ENCODE measurements around the gene NRARP.

Gene NRARP

DNA sequence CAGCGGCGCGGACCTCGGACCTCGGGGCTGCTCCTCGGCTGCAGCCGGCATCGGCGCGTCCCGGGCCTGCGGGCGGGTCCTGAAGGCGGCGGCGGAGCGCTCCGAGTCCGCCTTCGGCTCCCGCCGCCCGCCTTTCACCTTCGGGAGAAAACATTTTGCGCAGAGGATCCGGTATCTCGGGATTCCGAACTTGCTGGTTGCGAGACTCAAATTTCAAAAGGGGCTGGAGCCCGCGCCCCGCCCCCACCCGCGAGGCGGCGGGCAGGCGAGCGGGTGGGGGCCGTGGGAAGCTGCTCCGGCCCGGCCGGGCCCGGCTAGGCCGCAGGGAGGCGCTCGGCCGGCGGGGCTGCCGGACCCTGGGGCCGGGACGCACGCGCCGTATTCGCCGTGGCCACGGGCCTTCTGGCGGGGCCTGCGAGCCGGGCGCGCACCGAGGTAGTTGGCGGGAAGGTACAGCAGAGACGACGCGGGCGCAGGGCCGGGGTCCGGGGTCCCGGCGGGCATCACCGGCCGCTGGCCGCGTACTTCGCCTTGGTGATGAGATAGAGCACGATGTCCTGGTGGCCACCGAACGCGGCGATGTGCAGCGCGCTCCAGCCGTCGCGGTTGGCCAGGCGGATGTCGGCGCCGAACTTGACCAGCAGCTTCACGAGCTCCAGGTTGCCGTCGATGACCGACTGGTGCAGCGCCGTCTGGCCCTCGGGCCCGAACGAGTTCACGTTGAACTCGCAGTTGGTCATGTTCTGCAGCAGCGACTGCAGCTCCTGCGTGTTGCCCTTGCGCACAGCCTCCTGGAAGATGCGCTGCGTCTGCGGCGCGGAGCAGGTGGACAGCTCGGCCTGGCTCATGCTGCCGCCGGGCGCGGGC, 757 bp downstream of the NRARP start (continued):
- no peak for TF ChIP-seq SETDB1 (IDR thresholded peaks at IDR 0.05; ENCODE audit: insufficient read length, low read length)
- TF ChIP-seq ZSCAN18 (tag by site-specific recombination; IDR thresholded peaks at IDR 0.05) = no peak
- TF ChIP-seq ZNF664 (tag by site-specific recombination; IDR thresholded peaks at IDR 0.05) = no peak
- TF ChIP-seq ZNF223 (tag by site-specific recombination; IDR thresholded peaks at IDR 0.05) = no peak
- no peak for TF ChIP-seq ZNF175 (tag by site-specific recombination; IDR thresholded peaks at IDR 0.05)
- TF ChIP-seq ZNF610 (tag by site-specific recombination; IDR thresholded peaks at IDR 0.05; ENCODE audit: borderline replicate concordance) = no peak
- 0 out of 2 replicates have a peak, but pooled peaks have one; percentile 29 for TF ChIP-seq ZNF423 (tag by site-specific recombination; IDR thresholded peaks at IDR 0.05)
- TF ChIP-seq ZNF350 (tag by site-specific recombination; IDR thresholded peaks at IDR 0.05) = no peak
- 0 out of 2 replicates have a peak, but pooled peaks have one; percentile 72 for TF ChIP-seq HOXC10 (CRISPR knock-in tag; IDR thresholded peaks at IDR 0.05)
- TF ChIP-seq ZNF529 (tag by site-specific recombination; IDR thresholded peaks at IDR 0.05; ENCODE audit: insufficient replicate concordance) = no peak
- TF ChIP-seq ZFP69B (tag by site-specific recombination; IDR thresholded peaks at IDR 0.05) = peak; percentile 74; the same call in 1 of the 2 replicates
- no peak for TF ChIP-seq OSR2 (tag by site-specific recombination; IDR thresholded peaks at IDR 0.05)
- TF ChIP-seq GLIS1 (tag by site-specific recombination; IDR thresholded peaks at IDR 0.05) = peak; percentile 18
- TF ChIP-seq ZNF837 (tag by site-specific recombination; IDR thresholded peaks at IDR 0.05) = peak; percentile 95
- TF ChIP-seq ZBTB48 (tag by site-specific recombination; IDR thresholded peaks at IDR 0.05) = peak; percentile 76
- TF ChIP-seq ZNF513 (tag by site-specific recombination; IDR thresholded peaks at IDR 0.05) = no peak
- TF ChIP-seq, protein P1, sequence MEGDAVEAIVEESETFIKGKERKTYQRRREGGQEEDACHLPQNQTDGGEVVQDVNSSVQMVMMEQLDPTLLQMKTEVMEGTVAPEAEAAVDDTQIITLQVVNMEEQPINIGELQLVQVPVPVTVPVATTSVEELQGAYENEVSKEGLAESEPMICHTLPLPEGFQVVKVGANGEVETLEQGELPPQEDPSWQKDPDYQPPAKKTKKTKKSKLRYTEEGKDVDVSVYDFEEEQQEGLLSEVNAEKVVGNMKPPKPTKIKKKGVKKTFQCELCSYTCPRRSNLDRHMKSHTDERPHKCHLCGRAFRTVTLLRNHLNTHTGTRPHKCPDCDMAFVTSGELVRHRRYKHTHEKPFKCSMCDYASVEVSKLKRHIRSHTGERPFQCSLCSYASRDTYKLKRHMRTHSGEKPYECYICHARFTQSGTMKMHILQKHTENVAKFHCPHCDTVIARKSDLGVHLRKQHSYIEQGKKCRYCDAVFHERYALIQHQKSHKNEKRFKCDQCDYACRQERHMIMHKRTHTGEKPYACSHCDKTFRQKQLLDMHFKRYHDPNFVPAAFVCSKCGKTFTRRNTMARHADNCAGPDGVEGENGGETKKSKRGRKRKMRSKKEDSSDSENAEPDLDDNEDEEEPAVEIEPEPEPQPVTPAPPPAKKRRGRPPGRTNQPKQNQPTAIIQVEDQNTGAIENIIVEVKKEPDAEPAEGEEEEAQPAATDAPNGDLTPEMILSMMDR (tag by site-specific recombination; IDR thresholded peaks at IDR 0.05) = peak; percentile 60
- TF ChIP-seq OVOL3 (tag by site-specific recombination; IDR thresholded peaks at IDR 0.05) = no peak
- TF ChIP-seq, protein P2, sequence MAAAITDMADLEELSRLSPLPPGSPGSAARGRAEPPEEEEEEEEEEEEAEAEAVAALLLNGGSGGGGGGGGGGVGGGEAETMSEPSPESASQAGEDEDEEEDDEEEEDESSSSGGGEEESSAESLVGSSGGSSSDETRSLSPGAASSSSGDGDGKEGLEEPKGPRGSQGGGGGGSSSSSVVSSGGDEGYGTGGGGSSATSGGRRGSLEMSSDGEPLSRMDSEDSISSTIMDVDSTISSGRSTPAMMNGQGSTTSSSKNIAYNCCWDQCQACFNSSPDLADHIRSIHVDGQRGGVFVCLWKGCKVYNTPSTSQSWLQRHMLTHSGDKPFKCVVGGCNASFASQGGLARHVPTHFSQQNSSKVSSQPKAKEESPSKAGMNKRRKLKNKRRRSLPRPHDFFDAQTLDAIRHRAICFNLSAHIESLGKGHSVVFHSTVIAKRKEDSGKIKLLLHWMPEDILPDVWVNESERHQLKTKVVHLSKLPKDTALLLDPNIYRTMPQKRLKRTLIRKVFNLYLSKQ (tag by site-specific recombination; IDR thresholded peaks at IDR 0.05; ENCODE audit: borderline replicate concordance) = no peak
- TF ChIP-seq ZNF404 (tag by site-specific recombination; IDR thresholded peaks at IDR 0.05) = no peak
- peak; percentile 83 for TF ChIP-seq ZBTB17 (tag by site-specific recombination; IDR thresholded peaks at IDR 0.05)
- peak; percentile 80; the same call in 1 of the 2 replicates for TF ChIP-seq BCL11B (tag by site-specific recombination; IDR thresholded peaks at IDR 0.05; ENCODE audit: low read depth)
- TF ChIP-seq ZNF639 (tag by site-specific recombination; IDR thresholded peaks at IDR 0.05) = peak; percentile 56; the same call in 1 of the 2 replicates
- no peak for TF ChIP-seq ZNF311 (tag by site-specific recombination; IDR thresholded peaks at IDR 0.05; ENCODE audit: borderline replicate concordance)
- TF ChIP-seq, protein P3, sequence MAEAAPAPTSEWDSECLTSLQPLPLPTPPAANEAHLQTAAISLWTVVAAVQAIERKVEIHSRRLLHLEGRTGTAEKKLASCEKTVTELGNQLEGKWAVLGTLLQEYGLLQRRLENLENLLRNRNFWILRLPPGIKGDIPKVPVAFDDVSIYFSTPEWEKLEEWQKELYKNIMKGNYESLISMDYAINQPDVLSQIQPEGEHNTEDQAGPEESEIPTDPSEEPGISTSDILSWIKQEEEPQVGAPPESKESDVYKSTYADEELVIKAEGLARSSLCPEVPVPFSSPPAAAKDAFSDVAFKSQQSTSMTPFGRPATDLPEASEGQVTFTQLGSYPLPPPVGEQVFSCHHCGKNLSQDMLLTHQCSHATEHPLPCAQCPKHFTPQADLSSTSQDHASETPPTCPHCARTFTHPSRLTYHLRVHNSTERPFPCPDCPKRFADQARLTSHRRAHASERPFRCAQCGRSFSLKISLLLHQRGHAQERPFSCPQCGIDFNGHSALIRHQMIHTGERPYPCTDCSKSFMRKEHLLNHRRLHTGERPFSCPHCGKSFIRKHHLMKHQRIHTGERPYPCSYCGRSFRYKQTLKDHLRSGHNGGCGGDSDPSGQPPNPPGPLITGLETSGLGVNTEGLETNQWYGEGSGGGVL (tag by site-specific recombination; IDR thresholded peaks at IDR 0.05) = no peak
- peak; percentile 94 for TF ChIP-seq ZNF777 (tag by site-specific recombination; IDR thresholded peaks at IDR 0.05; ENCODE audit: borderline replicate concordance)
- TF ChIP-seq PRDM6 (tag by site-specific recombination; IDR thresholded peaks at IDR 0.05) = no peak
- peak; percentile 78 for TF ChIP-seq ZXDB (tag by site-specific recombination; IDR thresholded peaks at IDR 0.05)
